Esophagus squamous epithelium (tissue), 5 donors: ENCODE measurements around the gene KCNJ4. TPM values are rescaled to one million over a fixed set of nuclear protein-coding genes. Genes with fewer than 3 reads are reported as not detected.
A peak's percentile ranks its signal among the peaks of the same experiment; 100 is the strongest.
"Not testable (repeated sequence)": the region's sequence is repeated elsewhere in the genome, so short reads cannot be mapped to it uniquely, and the experiment has no call there.

Experiments used
- DNase-seq: peaks from one replicate; lab custom pipeline; 2025; lab: John Stamatoyannopoulos, UW
- H3K27ac ChIP-seq, 4 donors: fragments of 200-600 bp; sonication (generic); one replicate each; pipeline ENCODE4 v1.5.1; 2016 to 2019; ENCODE audit warnings: mild to moderate bottlenecking in 1 of 4
- H3K27me3 ChIP-seq, 4 donors: fragments of 200-600 bp; sonication (generic); 1 replicate in 3 of 4; 2 replicates in 1 of 4; pipeline versions ENCODE4 v1.5.1 to v1.6.0; 2017 to 2021; ENCODE audit warnings: antibody characterized with exemption in 1 of 4
- H3K36me3 ChIP-seq, 3 donors: fragments of 200-600 bp; sonication (generic); one replicate each; pipeline ENCODE4 v1.5.1; 2016 to 2019
- H3K4me1 ChIP-seq, 3 donors: fragments of 200-600 bp; sonication (generic); one replicate each; pipeline ENCODE4 v1.5.1; 2017 to 2019
- H3K4me3 ChIP-seq, 4 donors: fragments of 200-600 bp; sonication (generic); 1 replicate in 3 of 4; 2 replicates in 1 of 4; pipeline ENCODE4 v1.5.1; 2016 to 2019; ENCODE audit warnings: mild to moderate bottlenecking in 2 of 4, moderate library complexity in 1 of 4
- H3K9me3 ChIP-seq, 3 donors: fragments of 200-600 bp; sonication (generic); one replicate each; pipeline ENCODE4 v1.5.1; 2016 to 2019
- POLR2A ChIP-seq, 4 donors: fragments of 450-650 bp; IDR thresholded peaks; one replicate each; pipeline ENCODE4 v1.6.1; 2017; ENCODE audit warnings: antibody characterized with exemption in 4 of 4, mild to moderate bottlenecking in 4 of 4, moderate library complexity in 3 of 4
- WGBS, 2 donors: methylation state at CpG; one replicate each; pipeline ENCODE4 v1.1.5; 2018; 5-methylcytosine and 5-hydroxymethylcytosine counted together
- intact Hi-C: fragments of 100-400 bp; cut with DNase I; formaldehyde crosslinking; loops from one replicate; pipeline ENCODE4 v1.15.0; 2022
- total RNA-seq, 4 donors: library from RNA; depleted of rRNA; stranded (reverse); fragments of >200 nt; gene quantifications; one replicate each; pipeline ENCODE4 v1.1.0, GENCODE V29; 2016
- TF ChIP-seq, protein P1 (sequence below), 6 experiments: fragments of 450-650 bp in 4 of 6; fragments of 200-600 bp in 2 of 6; sonication (generic) in 2 of 6; IDR thresholded peaks; one replicate each; pipeline ENCODE4 v1.5.1; 2016 to 2019; ENCODE audit warnings: antibody characterized with exemption in 6 of 6, mild to moderate bottlenecking in 4 of 6, moderate library complexity in 4 of 6
- donor health status: DM: yes; HTN: yes; CAD: no.

KCNJ4 gene
- total RNA-seq, 4 donors from 2014 or later: not detected

DNA sequence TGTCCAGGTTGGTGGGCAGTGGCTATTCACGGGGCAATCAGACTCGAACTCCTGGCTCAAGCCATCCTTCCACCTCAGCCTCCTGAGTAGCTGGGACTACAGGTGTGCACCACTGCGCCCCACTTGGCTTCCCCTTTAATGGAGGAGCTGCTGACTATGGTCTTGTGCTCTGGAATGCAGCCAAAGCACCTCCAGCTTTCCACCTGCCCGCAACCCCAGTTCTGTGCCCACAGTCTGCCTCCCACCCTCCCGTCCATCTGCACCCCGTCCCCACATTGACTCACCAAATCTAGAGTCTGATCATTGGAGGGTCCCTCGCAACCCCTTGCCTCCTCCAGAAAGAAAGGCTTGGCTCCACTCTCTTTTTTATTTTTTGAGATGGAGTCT is 41.0 kb downstream of the KCNJ4 start:
- 82 to 91% methylated on average over 5 to 7 of the region's 7 CpGs for WGBS, 2 donors
- intact Hi-C loops: no loop called here
- Histone ChIP-seq H3K36me3 (no peaks in the 10 kb centered on the region), H3K4me1 (peaks cover 9 to 14% (median 11%) of the 10 kb centered on the region in 3 donors), H3K4me3 (no peak overlapping the region), H3K9me3 (no peaks in the 10 kb centered on the region), H3K27me3 (peaks cover 0 to 8% (median 0%) of the 10 kb centered on the region in 4 donors), H3K27ac (no peak overlapping the region)
- TF ChIP-seq, protein P1, sequence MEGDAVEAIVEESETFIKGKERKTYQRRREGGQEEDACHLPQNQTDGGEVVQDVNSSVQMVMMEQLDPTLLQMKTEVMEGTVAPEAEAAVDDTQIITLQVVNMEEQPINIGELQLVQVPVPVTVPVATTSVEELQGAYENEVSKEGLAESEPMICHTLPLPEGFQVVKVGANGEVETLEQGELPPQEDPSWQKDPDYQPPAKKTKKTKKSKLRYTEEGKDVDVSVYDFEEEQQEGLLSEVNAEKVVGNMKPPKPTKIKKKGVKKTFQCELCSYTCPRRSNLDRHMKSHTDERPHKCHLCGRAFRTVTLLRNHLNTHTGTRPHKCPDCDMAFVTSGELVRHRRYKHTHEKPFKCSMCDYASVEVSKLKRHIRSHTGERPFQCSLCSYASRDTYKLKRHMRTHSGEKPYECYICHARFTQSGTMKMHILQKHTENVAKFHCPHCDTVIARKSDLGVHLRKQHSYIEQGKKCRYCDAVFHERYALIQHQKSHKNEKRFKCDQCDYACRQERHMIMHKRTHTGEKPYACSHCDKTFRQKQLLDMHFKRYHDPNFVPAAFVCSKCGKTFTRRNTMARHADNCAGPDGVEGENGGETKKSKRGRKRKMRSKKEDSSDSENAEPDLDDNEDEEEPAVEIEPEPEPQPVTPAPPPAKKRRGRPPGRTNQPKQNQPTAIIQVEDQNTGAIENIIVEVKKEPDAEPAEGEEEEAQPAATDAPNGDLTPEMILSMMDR (IDR thresholded peaks at IDR 0.05): no peak
- TF ChIP-seq POLR2A (IDR thresholded peaks at IDR 0.05): no peak
- DNase-seq: no peak

DNA sequence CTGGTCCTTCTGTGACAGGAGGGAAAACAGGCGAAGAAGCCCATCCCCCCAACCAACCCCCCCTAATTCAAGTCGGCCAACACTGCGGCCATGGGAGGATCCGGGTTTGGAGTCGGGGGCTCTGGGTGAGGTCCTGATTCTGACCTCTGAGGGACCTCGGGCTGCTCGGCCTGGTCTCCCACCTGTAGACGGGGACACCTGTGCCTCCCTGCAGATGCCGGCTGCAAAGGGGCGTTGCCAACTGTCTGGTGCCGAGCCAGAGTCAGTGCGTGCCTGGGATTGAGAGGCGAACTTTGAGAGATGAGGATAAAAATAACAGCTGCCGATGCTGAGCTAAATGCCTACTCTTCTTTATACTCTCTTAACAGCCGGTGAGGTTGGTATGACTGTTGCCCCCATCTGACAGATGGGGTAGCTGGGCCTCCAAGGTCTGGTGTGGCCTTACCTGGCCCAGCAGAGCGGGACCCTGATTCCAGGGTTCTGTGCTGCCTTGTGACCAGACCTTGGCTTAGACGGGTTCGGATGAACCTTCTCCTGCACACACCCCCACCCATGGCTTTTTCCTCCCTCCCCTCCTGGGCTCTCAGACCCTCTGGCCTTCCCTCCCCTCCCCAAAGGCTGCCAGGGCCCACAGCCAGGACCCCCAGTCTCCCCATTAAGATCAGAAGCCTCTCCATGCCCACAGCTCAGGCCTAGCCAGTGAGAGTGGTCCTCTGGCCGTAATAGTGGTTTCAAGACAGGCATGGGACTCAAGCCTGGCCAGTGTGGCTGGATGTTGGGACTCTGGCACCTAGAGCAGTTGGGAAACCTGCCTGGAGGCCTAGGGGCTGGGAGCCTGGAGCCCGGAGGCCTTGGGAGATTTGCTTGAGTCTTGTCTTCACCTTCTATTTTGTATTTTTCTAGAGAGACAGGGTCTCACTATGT is 41.7 kb downstream of the KCNJ4 start:
- peaks cover 0 to 8% (median 0%) of the 10 kb centered on the region in 4 donors for H3K27me3 ChIP-seq
- TF ChIP-seq, protein P1 (IDR thresholded peaks at IDR 0.05): no peak
- no peak for TF ChIP-seq POLR2A (IDR thresholded peaks at IDR 0.05)
- DNase-seq: no peak
- WGBS, 2 donors: 41 to 72% methylated on average over 7 to 10 of the region's 20 CpGs
- intact Hi-C loops: no loop called here
- H3K4me1 ChIP-seq: peaks cover 9 to 14% (median 11%) of the 10 kb centered on the region in 3 donors
- no peak overlapping the region for H3K27ac ChIP-seq
- H3K36me3 ChIP-seq: no peaks in the 10 kb centered on the region
- no peaks in the 10 kb centered on the region for H3K9me3 ChIP-seq
- peak overlapping the region in 3 of 4 donors; percentile 10 to 41 (median 27) for H3K4me3 ChIP-seq

DNA sequence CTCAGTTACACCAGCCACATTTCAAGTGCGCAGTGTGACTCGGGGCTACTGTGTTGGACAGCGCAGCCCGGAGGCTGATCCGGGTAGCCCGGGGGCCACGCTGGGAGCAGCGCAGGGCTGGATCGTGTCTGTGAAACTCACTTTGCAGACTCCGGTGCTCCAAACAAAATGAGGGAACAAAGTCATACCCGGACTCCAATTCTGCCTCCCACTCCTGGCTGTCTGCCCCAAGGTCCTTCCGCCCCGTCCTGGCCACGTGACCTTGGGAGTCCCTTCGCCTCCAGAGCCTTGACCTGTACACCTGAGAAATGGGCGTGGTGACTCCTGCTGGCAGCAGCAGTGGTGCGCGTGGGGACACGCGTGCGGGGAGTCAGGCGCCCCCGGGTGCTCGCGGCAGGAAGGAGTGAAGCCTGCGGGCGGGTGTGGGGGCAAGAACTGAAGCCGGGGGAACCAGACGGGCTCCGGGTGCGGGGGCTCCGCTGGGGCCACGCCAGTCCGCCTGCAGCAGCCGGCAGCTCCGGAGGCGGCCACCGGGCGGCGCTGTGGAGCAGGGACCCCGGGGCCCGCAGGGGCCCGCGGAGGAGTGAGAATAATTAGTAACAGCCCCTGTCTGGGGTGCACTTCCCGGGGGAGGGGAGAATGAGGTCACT is 42.4 kb downstream of the KCNJ4 start:
- H3K4me1 ChIP-seq: peaks cover 9 to 14% (median 11%) of the 10 kb centered on the region in 3 donors
- H3K9me3 ChIP-seq: no peaks in the 10 kb centered on the region
- intact Hi-C loops: no loop called here
- peak overlapping the region in 3 of 4 donors; percentile 10 to 41 (median 27) for H3K4me3 ChIP-seq
- H3K36me3 ChIP-seq: no peaks in the 10 kb centered on the region
- no peak for DNase-seq
- 7 to 50% methylated on average over 2 to 14 of the region's 45 CpGs for WGBS, 2 donors
- TF ChIP-seq POLR2A (IDR thresholded peaks at IDR 0.05): no peak
- TF ChIP-seq, protein P1 (IDR thresholded peaks at IDR 0.05): peak; percentile 51 to 76 (median 68)
- H3K27ac ChIP-seq: no peak overlapping the region
- peaks cover 0 to 8% (median 0%) of the 10 kb centered on the region in 4 donors for H3K27me3 ChIP-seq

DNA sequence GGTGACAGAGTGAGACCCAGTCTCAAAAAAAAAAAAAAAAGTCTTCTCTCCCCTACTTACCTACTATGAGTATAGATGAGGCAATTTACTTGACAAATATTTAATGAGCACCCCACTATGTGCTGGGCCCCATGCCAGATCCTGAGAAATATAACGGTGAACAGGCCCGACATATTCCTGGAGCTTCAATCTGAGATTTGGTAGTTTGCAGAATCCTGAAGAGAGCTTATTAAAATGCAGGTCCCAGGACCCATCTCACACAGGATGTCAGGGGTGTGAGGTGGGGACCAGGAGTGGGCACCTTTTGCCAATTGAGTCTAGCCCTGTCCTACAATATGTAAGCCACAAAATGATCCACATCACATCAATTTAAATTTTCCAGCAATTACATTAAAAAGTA is 44.0 kb downstream of the KCNJ4 start:
- Histone ChIP-seq H3K4me3 (no peak overlapping the region), H3K4me1 (peaks cover 9 to 14% (median 11%) of the 10 kb centered on the region in 3 donors), H3K9me3 (no peaks in the 10 kb centered on the region), H3K27me3 (peaks cover 0 to 8% (median 0%) of the 10 kb centered on the region in 4 donors), H3K36me3 (no peaks in the 10 kb centered on the region), H3K27ac (no peak overlapping the region)
- 90 to 100% methylated on average over 2 of the region's 2 CpGs for WGBS, 2 donors
- intact Hi-C loops: no loop called here
- no peak for TF ChIP-seq POLR2A (IDR thresholded peaks at IDR 0.05)
- TF ChIP-seq, protein P1 (IDR thresholded peaks at IDR 0.05): no peak
- DNase-seq: no peak

DNA sequence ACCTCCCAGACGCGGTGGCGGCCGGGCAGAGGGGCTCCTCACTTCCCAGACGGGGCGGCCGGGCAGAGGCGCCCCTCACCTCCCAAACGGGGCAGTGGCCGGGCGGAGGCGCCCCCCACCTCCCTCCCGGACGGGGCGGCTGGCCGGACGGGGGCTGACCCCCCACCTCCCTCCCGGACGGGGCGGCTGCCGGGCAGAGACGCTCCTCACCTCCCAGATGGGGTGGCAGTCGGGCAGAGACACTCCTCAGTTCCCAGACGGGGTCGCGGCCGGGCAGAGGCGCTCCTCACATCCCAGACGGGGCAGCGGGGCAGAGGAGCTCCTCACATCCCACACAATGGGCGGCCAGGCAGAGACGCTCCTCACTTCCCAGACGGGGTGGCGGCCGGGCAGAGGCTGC is 45.1 kb downstream of the KCNJ4 start:
- H3K4me3 ChIP-seq, intact Hi-C loops, H3K27ac ChIP-seq, H3K9me3 ChIP-seq, H3K36me3 ChIP-seq, DNase-seq, H3K27me3 ChIP-seq: not testable (repeated sequence)
- H3K4me1 ChIP-seq: peaks cover 9 to 14% (median 11%) of the 10 kb centered on the region in 3 donors
- no CpG with 5 or more reads among the region's 35 CpGs for WGBS, 2 donors
